AG04449 (cell line): ENCODE data around the gene PRDM16.

Experiments
- CTCF ChIA-PET: fragments of 350-600 bp; formaldehyde crosslinking; extraction: SDS; loops from one replicate; lab custom pipeline; 2021; ENCODE audit warnings: antibody characterized with exemption; lab: Yijun Ruan, JAX
- POLR2A ChIA-PET: fragments of 400-600, 350-600 bp; formaldehyde crosslinking; extraction: SDS; loops from one replicate; lab custom pipeline; 2020; ENCODE audit warnings: antibody characterized with exemption, inconsistent platforms; lab: Yijun Ruan, JAX
- DNase-seq: peaks from one replicate; pipeline ENCODE4 v3.0.0-alpha.2; 2010; ENCODE audit warnings: low read depth, low spot score
- H3K4me3 ChIP-seq: 2 replicates; pipeline ENCODE4 v1.5.1; 2011; ENCODE audit warnings: low read depth, mild to moderate bottlenecking, control low read depth, low read length
- TF ChIP-seq, protein P1 (sequence below): IDR thresholded peaks from one replicate; pipeline ENCODE4 v1.5.1; 2011; ENCODE audit warnings: mild to moderate bottlenecking, moderate library complexity, low read length, control low read depth, inconsistent platforms; ENCODE audit not compliant: insufficient read depth; ENCODE audit errors: missing control alignments

PRDM16 gene

DNA sequence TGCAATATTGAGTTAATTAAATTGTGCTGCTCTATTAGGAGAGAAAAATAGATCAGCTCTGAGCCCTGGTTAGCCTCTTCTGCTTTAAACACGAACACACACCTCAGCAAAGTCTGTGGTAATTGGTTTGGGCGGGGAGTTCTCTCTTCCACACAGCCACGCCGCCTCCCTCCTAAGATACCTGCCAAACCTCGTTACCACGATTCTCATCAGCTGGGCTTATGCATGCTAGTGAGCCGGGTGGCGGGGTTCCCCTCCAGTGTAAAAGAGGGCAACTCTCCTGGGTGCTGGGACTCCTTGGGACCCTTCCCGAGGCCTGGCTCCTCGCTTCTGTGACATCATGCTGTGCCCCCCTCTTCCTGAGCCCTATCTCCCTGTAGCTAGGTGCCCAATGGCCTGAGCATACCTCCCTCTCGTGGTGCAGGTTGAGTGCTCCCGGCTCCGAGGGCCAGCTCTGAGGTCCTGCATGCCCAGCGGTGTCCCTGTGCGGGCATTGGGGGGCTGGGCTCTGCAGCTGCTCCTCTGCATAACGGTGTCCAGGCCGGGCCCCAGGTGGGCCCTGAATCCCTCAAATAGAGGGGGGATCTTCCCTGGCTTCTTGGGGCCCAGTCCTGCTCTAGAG lies 182.9 kb downstream of the PRDM16 start:
- TF ChIP-seq, protein P1, sequence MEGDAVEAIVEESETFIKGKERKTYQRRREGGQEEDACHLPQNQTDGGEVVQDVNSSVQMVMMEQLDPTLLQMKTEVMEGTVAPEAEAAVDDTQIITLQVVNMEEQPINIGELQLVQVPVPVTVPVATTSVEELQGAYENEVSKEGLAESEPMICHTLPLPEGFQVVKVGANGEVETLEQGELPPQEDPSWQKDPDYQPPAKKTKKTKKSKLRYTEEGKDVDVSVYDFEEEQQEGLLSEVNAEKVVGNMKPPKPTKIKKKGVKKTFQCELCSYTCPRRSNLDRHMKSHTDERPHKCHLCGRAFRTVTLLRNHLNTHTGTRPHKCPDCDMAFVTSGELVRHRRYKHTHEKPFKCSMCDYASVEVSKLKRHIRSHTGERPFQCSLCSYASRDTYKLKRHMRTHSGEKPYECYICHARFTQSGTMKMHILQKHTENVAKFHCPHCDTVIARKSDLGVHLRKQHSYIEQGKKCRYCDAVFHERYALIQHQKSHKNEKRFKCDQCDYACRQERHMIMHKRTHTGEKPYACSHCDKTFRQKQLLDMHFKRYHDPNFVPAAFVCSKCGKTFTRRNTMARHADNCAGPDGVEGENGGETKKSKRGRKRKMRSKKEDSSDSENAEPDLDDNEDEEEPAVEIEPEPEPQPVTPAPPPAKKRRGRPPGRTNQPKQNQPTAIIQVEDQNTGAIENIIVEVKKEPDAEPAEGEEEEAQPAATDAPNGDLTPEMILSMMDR: no peak
- H3K4me3 ChIP-seq: no peak overlapping the region
- CTCF ChIA-PET: no interaction called here
- POLR2A ChIA-PET: no interaction called here
- DNase-seq: no peak

DNA sequence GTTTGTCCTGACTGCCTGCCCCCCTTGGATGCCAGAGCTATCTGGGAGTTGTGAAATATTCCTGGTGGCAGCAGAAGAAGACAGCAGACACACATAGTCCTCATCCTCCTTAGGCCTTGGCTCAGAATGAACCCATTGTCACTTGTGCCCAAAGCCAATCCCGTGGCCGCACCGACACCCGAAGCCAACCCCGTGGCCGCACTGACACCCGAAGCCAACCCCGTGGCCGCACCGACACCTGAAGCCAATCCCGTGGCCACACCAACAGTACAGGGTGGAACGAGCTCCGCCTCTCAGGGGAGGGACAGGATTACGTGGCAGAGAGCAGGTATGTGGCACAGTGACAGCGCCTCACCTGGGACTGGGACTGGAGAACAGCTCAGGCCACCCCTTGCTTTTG lies 186.7 kb downstream of the PRDM16 start:
- CTCF ChIA-PET: no interaction called here
- TF ChIP-seq, protein P1: no peak
- no peak overlapping the region for H3K4me3 ChIP-seq
- no peak for DNase-seq
- POLR2A ChIA-PET: no interaction called here

DNA sequence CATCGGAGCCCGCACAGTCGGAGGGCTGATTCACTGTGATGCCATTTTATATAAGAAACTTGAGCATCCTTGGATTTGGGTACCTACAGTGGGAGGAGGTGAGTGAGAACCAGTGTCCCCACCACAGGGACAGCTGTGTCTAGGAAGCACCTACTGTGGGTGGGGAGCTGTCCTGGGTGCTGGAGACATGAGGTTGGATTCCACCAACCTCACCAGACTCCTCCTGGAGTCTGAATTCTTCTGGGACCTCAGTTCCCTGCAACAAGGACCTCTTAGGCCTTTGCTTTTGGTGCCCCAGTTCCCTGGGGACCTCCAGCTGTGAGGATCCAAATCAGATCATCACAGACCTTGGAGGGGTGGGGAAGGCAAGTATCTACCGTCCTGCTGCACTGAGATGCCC lies 188.8 kb downstream of the PRDM16 start:
- ChIA-PET CTCF (no interaction called here), POLR2A (no interaction called here)
- H3K4me3 ChIP-seq: no peak overlapping the region
- no peak for DNase-seq
- TF ChIP-seq, protein P1: no peak

GRCh38 chr1:3258386-3259003 lies 189.5 kb downstream of the PRDM16 start:
- ChIA-PET CTCF (no interaction called here), POLR2A (no interaction called here)
- DNase-seq: no peak
- H3K4me3 ChIP-seq: no peak overlapping the region
- TF ChIP-seq, protein P1: no peak

DNA sequence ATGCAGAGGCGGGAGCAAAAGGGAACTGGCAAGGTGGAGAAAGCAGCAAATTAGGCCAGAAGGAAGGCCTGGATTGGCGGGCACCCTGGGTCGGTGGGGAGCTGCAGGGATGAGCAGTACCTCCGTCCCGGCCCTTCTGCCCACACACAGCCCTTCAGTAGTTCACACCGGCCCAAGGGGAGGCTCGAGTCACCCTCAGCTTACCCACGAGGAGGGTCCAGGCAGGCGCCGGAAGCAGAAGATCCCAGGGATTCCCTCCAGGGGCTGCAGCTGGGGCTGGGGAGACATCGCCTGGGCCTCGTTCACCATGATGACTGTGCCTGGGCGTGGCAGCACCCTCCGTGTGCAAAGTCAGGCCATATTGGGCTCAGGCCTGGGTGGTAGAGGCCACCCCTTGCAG lies 190.0 kb downstream of the PRDM16 start:
- ChIA-PET POLR2A (no interaction called here), CTCF (no interaction called here)
- TF ChIP-seq, protein P1: no peak
- no peak overlapping the region for H3K4me3 ChIP-seq
- no peak for DNase-seq

DNA sequence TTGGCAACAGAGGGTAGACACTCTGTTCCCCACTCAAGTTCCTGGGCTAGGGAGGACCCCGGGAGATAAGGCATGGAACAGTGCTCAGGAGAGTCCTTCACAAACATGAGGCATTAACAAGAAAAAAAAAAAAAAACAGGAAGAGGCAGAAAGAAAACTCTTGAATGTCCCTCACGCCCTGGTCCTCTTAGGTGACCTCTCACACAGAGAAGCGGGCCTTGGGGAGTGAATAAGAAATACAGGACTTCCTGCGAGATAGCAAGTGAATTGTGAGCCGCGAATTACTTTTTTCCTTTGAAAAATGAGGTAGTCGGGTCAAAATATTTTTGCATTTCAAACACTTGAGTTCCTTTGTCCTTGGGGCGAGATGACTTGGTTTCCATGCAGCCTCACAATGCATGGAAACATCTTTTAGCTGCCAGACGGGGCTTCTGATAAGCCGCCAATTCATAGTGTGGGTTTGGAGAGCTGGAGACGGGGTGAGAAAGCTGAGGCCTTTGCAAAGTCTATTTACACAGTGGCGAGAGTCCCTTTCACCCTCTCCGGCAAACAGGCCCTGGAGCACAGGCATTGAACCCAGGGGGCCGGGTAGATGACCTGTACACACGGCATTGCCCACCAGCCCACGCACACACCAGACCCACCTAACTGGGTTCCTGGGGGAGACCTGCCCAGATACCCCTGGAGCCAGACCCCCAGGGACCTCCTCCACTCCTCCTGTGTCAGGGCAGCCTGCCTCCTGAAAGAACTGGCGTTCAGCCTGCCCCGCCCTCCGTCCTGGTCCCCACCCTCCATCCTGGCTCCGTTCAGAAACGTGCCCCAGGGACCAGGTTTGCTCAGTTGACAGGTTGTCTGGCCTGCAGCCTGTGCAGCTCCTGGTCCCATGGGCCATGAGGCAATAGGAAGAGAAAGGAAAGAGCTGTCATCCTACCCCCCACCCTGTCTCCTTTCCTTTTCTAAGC lies 192.3 kb downstream of the PRDM16 start:
- POLR2A ChIA-PET: no interaction called here
- CTCF ChIA-PET: interaction anchor here (0.6 kb wide), 1 partner anchor 150 kb away, joined by 3 read pairs; no protein-coding TSS in a partner anchor
- no peak for DNase-seq
- H3K4me3 ChIP-seq: no peak overlapping the region
- TF ChIP-seq, protein P1: no peak
